Prostate gland (tissue), 2 donors: Measurements from ENCODE around the gene TBC1D2B. TPM values are rescaled to one million over a fixed set of nuclear protein-coding genes. Genes with fewer than 3 reads are reported as not detected.
A peak's percentile ranks its signal among the peaks of the same experiment; 100 is the strongest.

Experiments used
- DNase-seq: peaks from one replicate; pipeline ENCODE4 v3.0.0-alpha.2; 2019; ENCODE audit warnings: low spot score
- H3K27ac ChIP-seq, 2 donors: fragments of 200-600 bp; sonication (generic); 2 replicates each; pipeline ENCODE4 v1.5.1; 2017 to 2019
- H3K27me3 ChIP-seq: fragments of 200-600 bp; sonication (generic); replicated peaks from 2 replicates; pipeline ENCODE4 v1.5.1; 2019; ENCODE audit not compliant: insufficient read depth
- H3K36me3 ChIP-seq, 2 donors: fragments of 200-600 bp; sonication (generic); 1 replicate in 1 of 2; 2 replicates in 1 of 2; pipeline versions ENCODE4 v1.5.1 to v1.8.1; 2017 to 2019
- H3K4me1 ChIP-seq: fragments of 200-600 bp; sonication (generic); replicated peaks from 2 replicates; pipeline ENCODE4 v1.5.1; 2019
- H3K4me3 ChIP-seq, 2 donors: fragments of 200-600 bp; sonication (generic); 2 replicates each; pipeline ENCODE4 v1.5.1; 2017 to 2019
- H3K9me3 ChIP-seq: fragments of 200-600 bp; sonication (generic); 2 replicates; pipeline ENCODE4 v1.5.1; 2017
- POLR2A ChIP-seq: fragments of 450-650 bp; IDR thresholded peaks from one replicate; pipeline ENCODE4 v1.6.1; 2016; ENCODE audit warnings: antibody characterized with exemption, mild to moderate bottlenecking
- POLR2AphosphoS5 ChIP-seq: sonication (generic); formaldehyde crosslinking; IDR thresholded peaks from one replicate; pipeline ENCODE4 v1.6.1; 2017; ENCODE audit warnings: antibody characterized with exemption
- WGBS: methylation state at CpG from one replicate; pipeline ENCODE4 v1.1.5; 2018; 5-methylcytosine and 5-hydroxymethylcytosine counted together
- intact Hi-C: fragments of 100-400 bp; cut with DNase I; formaldehyde crosslinking; loops from one replicate; pipeline ENCODE4 v1.14.2; 2022
- total RNA-seq, 2 donors: library from RNA; depleted of rRNA; stranded (reverse); fragments of >200 nt; gene quantifications; one replicate each; pipeline ENCODE4 v1.1.0, GENCODE V29; 2016
- TF ChIP-seq, protein P1 (sequence below), 4 experiments: fragments of 200-600 bp in 2 of 4; fragments of 450-650 bp in 2 of 4; sonication (generic) in 2 of 4; IDR thresholded peaks; 1 replicate in 3 of 4; 2 replicates in 1 of 4; pipeline ENCODE4 v1.5.1; 2016 to 2019; ENCODE audit warnings: antibody characterized with exemption in 4 of 4, mild to moderate bottlenecking in 2 of 4, moderate library complexity in 2 of 4

Gene TBC1D2B
- total RNA-seq, 2 donors from 2014 or later, result 21.5 to 49.5 TPM

- intact Hi-C loops, result loop anchor here (5.0 kb wide), 2 partner anchors 69 to 94 kb away; partner anchors contain the start of gene TBC1D2B
- no peak overlapping the region for H3K4me3 ChIP-seq
- H3K27me3 ChIP-seq, result no peaks in the 10 kb centered on the region
- WGBS, result 65% methylated on average over 13 of the region's 17 CpGs
- DNase-seq, result peak; percentile 63
- peak overlapping the region; percentile 7 to 15 for H3K27ac ChIP-seq
- H3K36me3 ChIP-seq, result no peaks in the 10 kb centered on the region
- H3K9me3 ChIP-seq, result no peaks in the 10 kb centered on the region
- TF ChIP-seq POLR2AphosphoS5 (no peak), POLR2A (no peak)
- TF ChIP-seq, protein P1, sequence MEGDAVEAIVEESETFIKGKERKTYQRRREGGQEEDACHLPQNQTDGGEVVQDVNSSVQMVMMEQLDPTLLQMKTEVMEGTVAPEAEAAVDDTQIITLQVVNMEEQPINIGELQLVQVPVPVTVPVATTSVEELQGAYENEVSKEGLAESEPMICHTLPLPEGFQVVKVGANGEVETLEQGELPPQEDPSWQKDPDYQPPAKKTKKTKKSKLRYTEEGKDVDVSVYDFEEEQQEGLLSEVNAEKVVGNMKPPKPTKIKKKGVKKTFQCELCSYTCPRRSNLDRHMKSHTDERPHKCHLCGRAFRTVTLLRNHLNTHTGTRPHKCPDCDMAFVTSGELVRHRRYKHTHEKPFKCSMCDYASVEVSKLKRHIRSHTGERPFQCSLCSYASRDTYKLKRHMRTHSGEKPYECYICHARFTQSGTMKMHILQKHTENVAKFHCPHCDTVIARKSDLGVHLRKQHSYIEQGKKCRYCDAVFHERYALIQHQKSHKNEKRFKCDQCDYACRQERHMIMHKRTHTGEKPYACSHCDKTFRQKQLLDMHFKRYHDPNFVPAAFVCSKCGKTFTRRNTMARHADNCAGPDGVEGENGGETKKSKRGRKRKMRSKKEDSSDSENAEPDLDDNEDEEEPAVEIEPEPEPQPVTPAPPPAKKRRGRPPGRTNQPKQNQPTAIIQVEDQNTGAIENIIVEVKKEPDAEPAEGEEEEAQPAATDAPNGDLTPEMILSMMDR (IDR thresholded peaks at IDR 0.05), result no peak
- H3K4me1 ChIP-seq, result peaks cover 46% of the 10 kb centered on the region
Observed at GRCh38 chr15:78007964-78008886, 69.3 kb downstream of the TBC1D2B start.

DNA sequence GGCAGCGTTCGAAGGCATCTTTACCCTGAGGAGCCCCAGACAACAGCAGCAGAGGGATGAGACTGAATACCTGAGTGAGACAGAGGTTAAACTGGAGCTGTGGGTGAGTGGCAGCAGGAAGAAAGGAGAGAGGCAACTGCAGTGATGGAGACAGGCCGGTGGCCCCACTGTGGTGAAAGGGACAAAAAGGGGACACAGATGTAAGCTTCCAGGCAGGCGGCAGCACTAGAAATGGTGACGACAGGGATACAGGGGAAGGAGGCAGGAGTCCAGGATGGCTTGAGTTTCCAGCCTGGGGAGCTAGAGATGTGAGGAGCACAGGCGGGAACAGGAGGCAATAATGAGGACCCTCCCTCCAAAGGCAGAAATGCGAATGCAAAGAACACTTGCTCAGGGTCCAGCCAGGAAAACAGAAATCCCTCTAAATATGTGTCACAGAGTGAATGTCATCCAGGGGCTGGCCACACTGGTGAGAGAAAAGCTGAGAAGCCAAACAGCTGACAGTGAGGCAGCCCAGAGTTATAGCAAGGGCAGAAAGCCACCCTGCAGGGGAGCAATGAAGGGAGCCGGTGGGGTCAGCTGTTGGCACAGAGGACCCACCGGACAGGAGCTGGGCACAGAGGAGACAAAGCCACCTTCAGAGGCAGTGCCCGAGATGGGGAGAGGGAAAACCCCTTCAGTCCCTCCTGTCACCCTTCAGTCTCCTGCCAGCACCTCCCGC is 70.1 kb downstream of the TBC1D2B start:
- intact Hi-C loops, result loop anchor here (5.0 kb wide), 2 partner anchors 70 to 95 kb away; partner anchors contain the start of gene TBC1D2B
- Histone ChIP-seq H3K27ac (peak overlapping the region; percentile 7 to 15), H3K4me3 (no peak overlapping the region), H3K27me3 (no peaks in the 10 kb centered on the region), H3K4me1 (peaks cover 48% of the 10 kb centered on the region), H3K9me3 (no peaks in the 10 kb centered on the region), H3K36me3 (no peaks in the 10 kb centered on the region)
- WGBS, result 63% methylated on average over 10 of the region's 11 CpGs
- no peak for DNase-seq
- no peak for TF ChIP-seq POLR2A
- TF ChIP-seq POLR2AphosphoS5, result no peak
- TF ChIP-seq, protein P1 (IDR thresholded peaks at IDR 0.05), result no peak

DNA sequence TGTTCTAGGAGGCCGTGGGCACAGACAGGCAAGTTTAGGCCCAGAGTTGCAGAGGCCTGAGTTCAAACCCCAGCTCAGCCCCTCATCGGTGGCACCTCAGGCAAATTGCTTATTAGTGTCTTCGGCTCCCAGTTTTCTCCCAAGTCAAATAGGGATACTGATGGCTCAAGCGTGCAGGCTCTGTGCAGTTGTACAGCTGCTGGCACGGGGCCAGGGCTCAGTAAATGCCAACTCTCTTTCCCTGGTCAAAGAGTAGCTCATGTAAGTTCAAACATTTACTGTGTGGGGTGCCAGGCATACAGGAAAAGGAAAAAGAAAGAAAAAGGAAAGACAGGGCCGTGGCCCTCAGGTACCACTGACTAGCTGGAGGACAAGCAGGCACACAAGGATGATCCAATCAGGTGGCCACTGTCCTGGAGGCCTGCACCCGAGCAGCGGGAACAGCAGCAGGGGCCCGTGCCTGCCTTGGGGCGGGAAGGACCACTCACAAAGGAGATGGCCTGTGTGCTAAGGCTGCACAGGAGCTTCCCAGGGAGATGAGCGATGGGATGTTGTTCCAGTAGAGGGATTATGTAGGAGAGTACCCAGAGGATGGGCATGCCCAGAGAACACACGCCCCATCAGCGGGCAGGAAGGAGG is 70.8 kb downstream of the TBC1D2B start:
- Histone ChIP-seq H3K36me3 (no peaks in the 10 kb centered on the region), H3K27me3 (no peaks in the 10 kb centered on the region), H3K9me3 (no peaks in the 10 kb centered on the region), H3K4me1 (peaks cover 48% of the 10 kb centered on the region), H3K4me3 (no peak overlapping the region), H3K27ac (peak overlapping the region in 1 of 2 donors; percentile 24)
- 73% methylated on average over 12 of the region's 13 CpGs for WGBS
- TF ChIP-seq POLR2AphosphoS5 (peak; percentile 5), POLR2A (no peak)
- TF ChIP-seq, protein P1 (IDR thresholded peaks at IDR 0.05), result no peak
- intact Hi-C loops, result loop anchor here (5.0 kb wide), 2 partner anchors 71 to 96 kb away; partner anchors contain the start of gene TBC1D2B
- peak; percentile 62 for DNase-seq

DNA sequence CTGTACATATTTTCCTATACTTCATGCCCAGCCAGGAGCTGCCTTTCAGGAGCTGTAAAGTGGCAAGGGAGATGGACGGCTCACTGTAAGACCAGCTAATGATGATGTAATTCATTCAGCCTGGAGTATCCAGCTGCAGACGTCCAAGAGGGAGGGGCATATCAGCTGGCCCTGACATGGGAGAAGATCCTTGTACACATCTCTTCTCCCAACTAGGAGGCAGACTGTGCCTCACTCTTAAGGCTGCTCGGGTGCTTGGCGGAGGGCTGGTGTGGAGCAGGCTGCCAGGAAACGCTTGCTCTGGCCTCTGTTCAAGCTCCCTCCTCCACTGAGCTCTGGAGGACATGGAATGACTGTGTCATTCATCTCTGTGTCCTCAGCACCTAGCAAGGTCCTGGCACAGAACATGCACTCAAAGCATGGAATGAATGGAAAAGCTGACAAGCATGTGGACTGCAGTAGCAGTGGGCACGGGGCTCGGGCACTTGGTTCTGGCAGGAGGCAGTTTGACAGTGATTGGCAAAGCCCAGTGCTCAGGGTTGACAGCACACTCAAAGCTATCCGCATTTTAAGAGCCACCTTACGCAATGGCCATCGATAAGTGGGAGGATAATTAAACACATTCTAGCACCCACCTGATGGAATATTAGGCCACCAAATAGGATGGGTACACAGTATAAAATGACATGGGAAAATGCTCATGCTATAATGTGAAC is 72.4 kb downstream of the TBC1D2B start:
- 25% methylated on average over 10 of the region's 10 CpGs for WGBS
- peak overlapping the region; percentile 70 to 75 for H3K27ac ChIP-seq
- intact Hi-C loops, result loop anchor here (5.0 kb wide), 2 partner anchors 72 to 97 kb away; partner anchors contain the start of gene TBC1D2B

More for the DNA sequence above, 72.4 kb downstream of the TBC1D2B start:
- Histone ChIP-seq H3K4me3 (no peak overlapping the region), H3K9me3 (no peaks in the 10 kb centered on the region), H3K27me3 (no peaks in the 10 kb centered on the region), H3K36me3 (no peaks in the 10 kb centered on the region), H3K4me1 (peaks cover 48% of the 10 kb centered on the region)
- peak; percentile 87 for DNase-seq
- TF ChIP-seq, protein P1 (IDR thresholded peaks at IDR 0.05), result peak in 2 of 4 experiments; percentile 25 to 27
- TF ChIP-seq POLR2AphosphoS5 (peak; percentile 87), POLR2A (no peak)
